HEK293T (cell line): ENCODE measurements around the gene BTG2.

ENCODE experiments used
- CTCF ChIA-PET: fragments of 350-600 bp; formaldehyde crosslinking; extraction: SDS; loops from one replicate; lab custom pipeline; 2021; ENCODE audit warnings: antibody characterized with exemption, inconsistent platforms; lab: Yijun Ruan, JAX
- POLR2A ChIA-PET: fragments of 350-600 bp; formaldehyde crosslinking; extraction: SDS; loops from one replicate; lab custom pipeline; 2020; ENCODE audit warnings: antibody characterized with exemption, inconsistent platforms; lab: Yijun Ruan, JAX
- DNase-seq: peaks from one replicate; pipeline ENCODE4 v3.0.0; 2012; ENCODE audit warnings: mixed read lengths; ENCODE audit errors: extremely low spot score
- ARNT ChIP-seq: fragments of 450-650 bp; IDR thresholded peaks from 2 replicates; pipeline ENCODE4 v1.6.1; 2017; ENCODE audit warnings: mild to moderate bottlenecking
- BHLHE40 ChIP-seq: fragments of 450-650 bp; IDR thresholded peaks from 2 replicates; pipeline ENCODE4 v1.6.1; 2016; ENCODE audit warnings: mild to moderate bottlenecking, moderate library complexity, borderline replicate concordance
- CTBP1 ChIP-seq: fragments of 450-650 bp; IDR thresholded peaks from 2 replicates; pipeline ENCODE4 v1.6.1; 2016; ENCODE audit warnings: borderline replicate concordance
- ELF4 ChIP-seq: fragments of 450-650 bp; IDR thresholded peaks from 2 replicates; pipeline ENCODE4 v1.6.1; 2017; ENCODE audit warnings: antibody characterized with exemption
- FOXA1 ChIP-seq: fragments of 450-650 bp; IDR thresholded peaks from 2 replicates; pipeline ENCODE4 v1.6.1; 2016; ENCODE audit warnings: mild to moderate bottlenecking
- FOXK2 ChIP-seq: fragments of 450-650 bp; IDR thresholded peaks from 2 replicates; pipeline ENCODE4 v1.6.1; 2016; ENCODE audit warnings: mild to moderate bottlenecking
- FOXM1 ChIP-seq: fragments of 450-650 bp; IDR thresholded peaks from 2 replicates; pipeline ENCODE4 v1.6.1; 2017; ENCODE audit warnings: mild to moderate bottlenecking, borderline replicate concordance
- HDGF ChIP-seq: fragments of 450-650 bp; IDR thresholded peaks from 2 replicates; pipeline ENCODE4 v1.6.1; 2017; ENCODE audit warnings: antibody characterized with exemption, borderline replicate concordance
- L3MBTL2 ChIP-seq: fragments of 450-650 bp; conservative IDR thresholded peaks from 2 replicates; pipeline ENCODE4 v1.6.1; 2016; ENCODE audit warnings: mild to moderate bottlenecking
- LEF1 ChIP-seq: fragments of 450-650 bp; IDR thresholded peaks from 2 replicates; pipeline ENCODE4 v1.6.1; 2017; ENCODE audit warnings: mild to moderate bottlenecking, borderline replicate concordance
- NFRKB ChIP-seq: fragments of 450-650 bp; IDR thresholded peaks from 2 replicates; pipeline ENCODE4 v1.6.1; 2016; ENCODE audit warnings: mild to moderate bottlenecking, moderate library complexity
- SP1 ChIP-seq: fragments of 450-650 bp; IDR thresholded peaks from 2 replicates; pipeline ENCODE4 v1.6.1; 2017
- SUZ12 ChIP-seq: fragments of 450-650 bp; IDR thresholded peaks from 2 replicates; pipeline ENCODE4 v1.6.1; 2016; ENCODE audit warnings: mild to moderate bottlenecking
- TARDBP ChIP-seq: fragments of 450-650 bp; IDR thresholded peaks from 2 replicates; pipeline ENCODE4 v1.6.1; 2016
- ZNF384 ChIP-seq: fragments of 450-650 bp; IDR thresholded peaks from 2 replicates; pipeline ENCODE4 v1.6.1; 2016
- TF ChIP-seq, protein P1 (sequence below): fragments of 450-650 bp; IDR thresholded peaks from 2 replicates; pipeline ENCODE4 v1.6.1; 2016

Gene BTG2

DNA sequence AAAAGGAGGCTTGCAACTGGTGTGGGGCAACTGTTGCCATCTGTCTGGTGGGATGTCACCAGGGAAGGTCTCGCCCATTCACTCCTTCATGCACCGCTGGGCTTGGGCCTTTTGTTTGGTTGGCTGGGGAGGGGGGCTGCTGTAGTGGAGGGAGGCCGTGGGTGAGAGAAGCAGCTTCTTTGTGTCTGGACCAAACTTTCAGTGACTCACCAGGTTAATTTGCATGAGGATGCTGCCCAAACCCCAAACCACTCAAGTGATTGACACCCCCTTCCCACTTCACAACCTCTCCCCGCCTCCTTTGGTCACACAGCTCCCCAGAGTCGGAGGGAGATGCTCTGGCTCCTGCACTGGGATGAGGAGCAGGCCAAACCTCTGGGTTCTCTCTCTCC lies 19.7 kb downstream of the BTG2 start:
- POLR2A ChIA-PET = interaction anchor here (0.8 to 6.3 kb wide), 5 partner anchors 9 to 58 kb away, joined by 3 to 71 read pairs (median 4); partner anchors contain the start of gene BTG2
- DNase-seq = no peak
- no peak for TF ChIP-seq SUZ12
- TF ChIP-seq, protein P1, sequence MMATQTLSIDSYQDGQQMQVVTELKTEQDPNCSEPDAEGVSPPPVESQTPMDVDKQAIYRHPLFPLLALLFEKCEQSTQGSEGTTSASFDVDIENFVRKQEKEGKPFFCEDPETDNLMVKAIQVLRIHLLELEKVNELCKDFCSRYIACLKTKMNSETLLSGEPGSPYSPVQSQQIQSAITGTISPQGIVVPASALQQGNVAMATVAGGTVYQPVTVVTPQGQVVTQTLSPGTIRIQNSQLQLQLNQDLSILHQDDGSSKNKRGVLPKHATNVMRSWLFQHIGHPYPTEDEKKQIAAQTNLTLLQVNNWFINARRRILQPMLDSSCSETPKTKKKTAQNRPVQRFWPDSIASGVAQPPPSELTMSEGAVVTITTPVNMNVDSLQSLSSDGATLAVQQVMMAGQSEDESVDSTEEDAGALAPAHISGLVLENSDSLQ = peak; percentile 25; the same call in 1 of the 2 replicates
- CTCF ChIA-PET = interaction anchor here (0.9 to 1.7 kb wide), 6 partner anchors 9 to 57 kb away, joined by 3 to 4 read pairs (median 4); no protein-coding TSS in a partner anchor

DNA sequence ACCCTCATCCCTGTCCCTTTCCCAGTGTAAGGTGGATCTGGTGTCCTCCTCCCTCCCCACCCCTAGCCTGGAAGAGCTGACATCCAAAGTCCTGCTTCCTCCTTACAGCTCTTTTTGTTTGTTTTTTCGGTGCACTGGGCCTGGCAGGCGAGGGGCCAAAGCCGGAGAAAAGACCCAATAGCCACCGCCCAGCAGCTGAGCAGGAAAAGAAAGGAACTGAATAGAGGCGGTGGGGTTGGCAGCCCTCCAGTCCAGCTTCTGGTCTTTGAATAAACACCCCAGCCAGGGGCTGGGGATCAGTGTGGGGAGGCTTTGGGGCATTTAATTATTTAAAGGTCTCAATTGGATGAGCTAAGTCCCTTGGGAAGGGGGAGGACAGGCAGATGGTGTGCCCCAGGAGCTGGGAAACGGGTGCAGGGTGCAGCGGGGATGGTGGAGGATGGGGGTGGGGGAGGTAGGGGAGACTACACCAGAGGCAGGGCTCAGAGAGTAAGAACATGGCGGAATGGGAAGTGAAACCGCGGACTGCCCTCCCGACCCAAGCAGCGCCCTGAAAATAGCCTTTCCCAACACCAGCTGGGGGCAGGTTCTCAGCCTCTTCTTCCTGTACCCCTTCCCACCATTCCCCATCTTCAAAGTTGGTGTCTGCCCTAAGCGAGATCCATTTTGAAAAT lies 20.2 kb downstream of the BTG2 start:
- POLR2A ChIA-PET = interaction anchor here (0.8 to 6.3 kb wide), 6 partner anchors 9 to 58 kb away, joined by 3 to 71 read pairs (median 4); partner anchors contain the start of gene BTG2
- no peak for DNase-seq
- TF ChIP-seq NFRKB = no peak
- no peak for TF ChIP-seq ELF4
- CTCF ChIA-PET = interaction anchor here (0.9 to 1.7 kb wide), 7 partner anchors 9 to 162 kb away, joined by 3 to 5 read pairs (median 4); no protein-coding TSS in a partner anchor

- ChIA-PET CTCF (interaction anchor here (1.0 to 2.1 kb wide), 9 partner anchors 11 to 160 kb away, joined by 3 to 19 read pairs (median 4); no protein-coding TSS in a partner anchor), POLR2A (interaction anchor here (0.6 to 6.3 kb wide), 11 partner anchors 11 to 60 kb away, joined by 3 to 71 read pairs (median 5); partner anchors contain the start of gene BTG2)
- DNase-seq = peak; percentile 98
- no peak for TF ChIP-seq BHLHE40
- TF ChIP-seq CTBP1 = no peak
- no peak for TF ChIP-seq LEF1
- TF ChIP-seq, protein P1 = 0 out of 2 replicates have a peak, but pooled peaks have one; percentile 2
- TF ChIP-seq SP1 = no peak
- TF ChIP-seq ZNF384 = peak; percentile 99
- TF ChIP-seq NFRKB = no peak
Measured at GRCh38 chr1:203326830-203327683, 21.7 kb downstream of the BTG2 start.

- peak; percentile 74 for DNase-seq
- ChIA-PET CTCF (interaction anchor here (0.5 to 2.1 kb wide), 10 partner anchors 10 to 374 kb away, joined by 3 to 19 read pairs (median 4); no protein-coding TSS in a partner anchor), POLR2A (interaction anchor here (0.6 to 6.3 kb wide), 11 partner anchors 11 to 61 kb away, joined by 3 to 71 read pairs (median 5); partner anchors contain the start of gene BTG2)
- TF ChIP-seq NFRKB = no peak
- no peak for TF ChIP-seq ZNF384
- peak; percentile 95 for TF ChIP-seq L3MBTL2
Measured at GRCh38 chr1:203327684-203328457, 22.6 kb downstream of the BTG2 start.

DNA sequence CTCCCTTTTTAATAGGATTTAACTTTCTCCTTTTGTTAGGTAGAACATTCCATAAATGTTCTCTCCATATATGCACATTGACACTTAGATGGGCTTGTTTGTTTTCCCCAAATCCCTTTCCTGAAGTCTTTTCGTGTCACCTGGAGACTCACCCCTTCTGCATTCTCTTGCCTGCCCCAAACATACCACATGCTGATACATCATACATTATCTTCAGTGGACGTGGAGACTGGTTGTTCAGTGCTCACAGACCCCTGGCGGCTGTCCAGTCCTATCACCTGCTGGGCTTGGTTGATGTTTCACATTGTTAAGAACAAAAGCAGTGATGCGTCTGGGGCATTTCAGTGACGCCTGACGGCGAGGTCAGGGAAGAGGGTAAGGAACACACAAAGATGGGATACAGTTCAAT lies 23.4 kb downstream of the BTG2 start:
- CTCF ChIA-PET = no interaction called here
- POLR2A ChIA-PET = interaction anchor here (6.3 kb wide), 1 partner anchor 20 kb away, joined by 71 read pairs; the partner anchor contains the start of gene BTG2
- TF ChIP-seq ZNF384 (no peak), SP1 (no peak)
- TF ChIP-seq, protein P1 = peak; percentile 55
- peak; percentile 64 for DNase-seq

- CTCF ChIA-PET = no interaction called here
- POLR2A ChIA-PET = no interaction called here
- DNase-seq = no peak
Measured at GRCh38 chr1:203331224-203331623, 25.9 kb downstream of the BTG2 start.

More at GRCh38 chr1:203331224-203331623, 25.9 kb downstream of the BTG2 start:
- TF ChIP-seq SUZ12 (no peak), FOXA1 (no peak), NFRKB (no peak), TARDBP (no peak), CTBP1 (no peak), LEF1 (no peak), BHLHE40 (no peak), FOXM1 (no peak), L3MBTL2 (no peak), FOXK2 (no peak), ARNT (no peak), ELF4 (no peak), HDGF (no peak), ZNF384 (no peak), SP1 (no peak)
- TF ChIP-seq, protein P1 = no peak
